ENCODE data around the gene TEAD1.

TEAD1 gene

GRCh38 chr11:12986194-12986898, 312.1 kb downstream of the TEAD1 start:
- TF ChIP-seq CTCF (IDR thresholded peaks at IDR 0.05; ENCODE audit: control insufficient read depth, insufficient read depth, low read depth, low read length, missing control alignments): no peak
- no peak overlapping the region for H3K4me3 ChIP-seq (ENCODE audit: control insufficient read depth, low read depth, low read length)
- no peak for DNase-seq (ENCODE audit: low read depth)

GRCh38 chr11:12989428-12990161, 315.4 kb downstream of the TEAD1 start:
- DNase-seq (ENCODE audit: low read depth): no peak
- no peak for TF ChIP-seq CTCF (IDR thresholded peaks at IDR 0.05; ENCODE audit: control insufficient read depth, insufficient read depth, low read depth, low read length, missing control alignments)
- no peak overlapping the region for H3K4me3 ChIP-seq (ENCODE audit: control insufficient read depth, low read depth, low read length)

- TF ChIP-seq CTCF (IDR thresholded peaks at IDR 0.05; ENCODE audit: control insufficient read depth, insufficient read depth, low read depth, low read length, missing control alignments): no peak
- no peak for DNase-seq (ENCODE audit: low read depth)
- no peak overlapping the region for H3K4me3 ChIP-seq (ENCODE audit: control insufficient read depth, low read depth, low read length)
Measured at GRCh38 chr11:12990162-12990480, 315.9 kb downstream of the TEAD1 start.

GRCh38 chr11:12991426-12991825, 317.2 kb downstream of the TEAD1 start:
- TF ChIP-seq CTCF (IDR thresholded peaks at IDR 0.05; ENCODE audit: control insufficient read depth, insufficient read depth, low read depth, low read length, missing control alignments): no peak
- H3K4me3 ChIP-seq (ENCODE audit: control insufficient read depth, low read depth, low read length): no peak overlapping the region
- DNase-seq (ENCODE audit: low read depth): no peak

- no peak for TF ChIP-seq CTCF (IDR thresholded peaks at IDR 0.05; ENCODE audit: control insufficient read depth, insufficient read depth, low read depth, low read length, missing control alignments)
- no peak overlapping the region for H3K4me3 ChIP-seq (ENCODE audit: control insufficient read depth, low read depth, low read length)
- no peak for DNase-seq (ENCODE audit: low read depth)
Measured at GRCh38 chr11:12993626-12994025, 319.4 kb downstream of the TEAD1 start.
